HepG2 (cell line): ENCODE results near the gene SLC22A4. TPM values are rescaled to one million over a fixed set of nuclear protein-coding genes. Genes with fewer than 3 reads are reported as not detected.

Source experiments
- ARNTL ChIP-seq: sonication (generic); formaldehyde crosslinking; IDR thresholded peaks from 2 replicates; pipeline ENCODE4 v1.4.0; 2020; ENCODE audit warnings: mild to moderate bottlenecking, missing genetic modification reagents
- CAMTA2 ChIP-seq: sonication (generic); formaldehyde crosslinking; IDR thresholded peaks from 2 replicates; pipeline ENCODE4 v1.4.0; 2020; ENCODE audit warnings: mild to moderate bottlenecking, missing genetic modification reagents, borderline replicate concordance
- FOXA1 ChIP-seq, 2 experiments: fragments of 450-650 bp in 1 of 2; sonication (generic) in 1 of 2; formaldehyde crosslinking in 1 of 2; IDR thresholded peaks; 2 replicates each; pipeline versions ENCODE4 v1.4.0 to v1.6.1; 2016 to 2020; ENCODE audit warnings: missing genetic modification reagents in 1 of 2
- HIC2 ChIP-seq: sonication (generic); formaldehyde crosslinking; IDR thresholded peaks from 2 replicates; pipeline ENCODE4 v1.9.0; 2022; ENCODE audit warnings: low read depth, missing genetic modification reagents
- HNF1B ChIP-seq: sonication (generic); formaldehyde crosslinking; IDR thresholded peaks from 2 replicates; pipeline ENCODE4 v1.5.1; 2020; ENCODE audit warnings: mild to moderate bottlenecking, moderate library complexity, missing genetic modification reagents
- MED1 ChIP-seq: sonication (generic); formaldehyde crosslinking; IDR thresholded peaks from 2 replicates; pipeline ENCODE4 v1.4.0; 2020; ENCODE audit warnings: missing genetic modification reagents
- MZF1 ChIP-seq: sonication (generic); formaldehyde crosslinking; IDR thresholded peaks from 2 replicates; pipeline ENCODE4 v1.8.1; 2023; ENCODE audit warnings: mild to moderate bottlenecking, missing genetic modification reagents, borderline replicate concordance
- NFKBIZ ChIP-seq: IDR thresholded peaks from 2 replicates; pipeline ENCODE4 v1.6.1; 2018; ENCODE audit warnings: missing genetic modification reagents, missing compliant biosample characterization
- NR2F6 ChIP-seq, 2 experiments: IDR thresholded peaks; 2 replicates each; pipeline ENCODE4 v1.6.1; 2016; ENCODE audit warnings: antibody characterized with exemption in 1 of 2, mild to moderate bottlenecking in 1 of 2
- PAXIP1 ChIP-seq: sonication (generic); formaldehyde crosslinking; conservative IDR thresholded peaks from 2 replicates; pipeline ENCODE4 v1.4.0; 2020; ENCODE audit warnings: mild to moderate bottlenecking, missing genetic modification reagents, moderate library complexity
- SOX6 ChIP-seq, 2 experiments: fragments of 450-650 bp in 1 of 2; sonication (generic) in 1 of 2; formaldehyde crosslinking in 1 of 2; IDR thresholded peaks; 2 replicates each; pipeline versions ENCODE4 v1.4.0 to v1.6.1; 2017 to 2020; ENCODE audit warnings: antibody characterized with exemption in 1 of 2, mild to moderate bottlenecking in 1 of 2, missing genetic modification reagents in 1 of 2
- STAT5B ChIP-seq: sonication (generic); formaldehyde crosslinking; IDR thresholded peaks from 2 replicates; pipeline ENCODE4 v1.4.0; 2020; ENCODE audit warnings: missing genetic modification reagents
- TBX3 ChIP-seq: fragments of 450-650 bp; IDR thresholded peaks from 2 replicates; pipeline ENCODE4 v1.6.1; 2017; ENCODE audit warnings: antibody characterized with exemption, mild to moderate bottlenecking, inconsistent platforms, borderline replicate concordance
- ZFAT ChIP-seq: sonication (generic); formaldehyde crosslinking; conservative IDR thresholded peaks from 2 replicates; pipeline ENCODE4 v1.8.1; 2023; ENCODE audit warnings: missing genetic modification reagents, inconsistent platforms
- ZNF205 ChIP-seq: IDR thresholded peaks from 2 replicates; pipeline ENCODE4 v1.6.1; 2018; ENCODE audit warnings: missing biosample characterization, missing genetic modification reagents
- ZNF317 ChIP-seq: sonication (generic); formaldehyde crosslinking; IDR thresholded peaks from 2 replicates; pipeline ENCODE4 v1.5.0; 2020; ENCODE audit warnings: mild to moderate bottlenecking, missing genetic modification reagents
- ZNF329 ChIP-seq: sonication (generic); formaldehyde crosslinking; IDR thresholded peaks from 2 replicates; pipeline ENCODE4 v1.9.0; 2021; ENCODE audit warnings: low read depth, mild to moderate bottlenecking, missing genetic modification reagents
- ZNF547 ChIP-seq: sonication (generic); formaldehyde crosslinking; IDR thresholded peaks from 2 replicates; pipeline ENCODE4 v1.5.1; 2020; ENCODE audit warnings: mild to moderate bottlenecking, missing genetic modification reagents
- ZNF746 ChIP-seq: sonication (generic); formaldehyde crosslinking; IDR thresholded peaks from 2 replicates; pipeline ENCODE4 v1.8.0; 2022; ENCODE audit warnings: mild to moderate bottlenecking, missing genetic modification reagents
- polyA plus RNA-seq, 8 experiments: library from polyadenylated mRNA; depleted of rRNA in 3 of 8; stranded (reverse) in 7 of 8; unstranded in 1 of 8; fragments of >200 nt; fragmentation: Illumina TruSeq in 4 of 8; extraction: Trizol in 4 of 8; gene quantifications; 2 replicates each; pipeline versions ENCODE4 v1.2.1 to v1.2.3, GENCODE V29; 2011 to 2016; ENCODE audit warnings: low read depth in 4 of 8, missing spikeins in 1 of 8, mixed read lengths in 1 of 8; ENCODE audit not compliant: insufficient read depth in 1 of 8
- total RNA-seq, 5 experiments: library from RNA; depleted of rRNA; stranded (reverse); fragments of >200 nt; fragmentation: Illumina TruSeq; extraction: Trizol; gene quantifications; 2 replicates each; pipeline ENCODE4 v1.2.3, GENCODE V29; 2016; ENCODE audit warnings: low read depth in 1 of 5

SLC22A4 gene
- total and polyA plus RNA-seq, 2 of the 13 experiments (the other 11 are each of a cell fraction or from before 2014, with no cell fraction given) = 0.33 to 0.62 TPM

DNA sequence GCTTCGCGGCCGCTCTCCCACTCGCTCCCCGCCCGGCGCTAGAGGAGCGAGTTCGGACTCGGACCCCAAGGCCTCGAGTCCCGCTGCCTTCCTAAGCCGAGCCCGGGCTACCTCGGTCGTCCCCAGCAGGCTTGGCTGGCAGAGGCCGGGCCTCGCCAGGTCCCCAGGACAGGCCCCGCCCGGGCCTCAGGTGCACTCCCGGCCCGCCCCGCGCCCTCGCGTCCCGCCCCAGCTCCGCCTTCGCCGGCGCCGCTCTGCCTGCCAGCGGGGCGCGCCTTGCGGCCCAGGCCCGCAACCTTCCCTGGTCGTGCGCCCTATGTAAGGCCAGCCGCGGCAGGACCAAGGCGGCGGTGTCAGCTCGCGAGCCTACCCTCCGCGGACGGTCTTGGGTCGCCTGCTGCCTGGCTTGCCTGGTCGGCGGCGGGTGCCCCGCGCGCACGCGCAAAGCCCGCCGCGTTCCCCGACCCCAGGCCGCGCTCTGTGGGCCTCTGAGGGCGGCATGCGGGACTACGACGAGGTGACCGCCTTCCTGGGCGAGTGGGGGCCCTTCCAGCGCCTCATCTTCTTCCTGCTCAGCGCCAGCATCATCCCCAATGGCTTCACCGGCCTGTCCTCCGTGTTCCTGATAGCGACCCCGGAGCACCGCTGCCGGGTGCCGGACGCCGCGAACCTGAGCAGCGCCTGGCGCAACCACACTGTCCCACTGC lies 75.4 kb downstream of the SLC22A4 start, which contains the start of gene SLC22A5 (continued):
- TF ChIP-seq HNF1B (CRISPR knock-in tag) = no peak; the same call in 1 of the 2 replicates
- peak; percentile 23; the same call in 1 of the 2 replicates for TF ChIP-seq PAXIP1
- peak; percentile 67 for TF ChIP-seq MED1 (CRISPR knock-in tag)
- TF ChIP-seq NFKBIZ (CRISPR knock-in tag) = no peak
- TF ChIP-seq ZNF547 (CRISPR knock-in tag) = no peak
- TF ChIP-seq CAMTA2 (CRISPR knock-in tag) = no peak
- TF ChIP-seq HIC2 (CRISPR knock-in tag) = 0 out of 2 replicates have a peak, but pooled peaks have one; percentile 46
- TF ChIP-seq ZNF329 = peak; percentile 85
- TF ChIP-seq ZFAT (CRISPR knock-in tag) = no peak; the same call in 1 of the 2 replicates
- TF ChIP-seq MZF1 (CRISPR knock-in tag) = no peak
- TF ChIP-seq ZNF746 = no peak
- TF ChIP-seq NR2F6 (IDR thresholded peaks at IDR 0.05) = no peak
- TF ChIP-seq NR2F6 (CRISPR knock-in tag; IDR thresholded peaks at IDR 0.05) = 0 out of 2 replicates have a peak, but pooled peaks have one; percentile 7
- TF ChIP-seq STAT5B (CRISPR knock-in tag) = no peak
- no peak for TF ChIP-seq FOXA1 (IDR thresholded peaks at IDR 0.05)
- TF ChIP-seq FOXA1 (CRISPR knock-in tag; IDR thresholded peaks at IDR 0.05) = no peak
- TF ChIP-seq ZNF205 (CRISPR knock-in tag) = no peak; the same call in 1 of the 2 replicates
- TF ChIP-seq ZNF317 = no peak
- TF ChIP-seq TBX3 = no peak
- TF ChIP-seq SOX6 (IDR thresholded peaks at IDR 0.05) = no peak
- no peak for TF ChIP-seq SOX6 (CRISPR knock-in tag; IDR thresholded peaks at IDR 0.05)
- no peak; the same call in 1 of the 2 replicates for TF ChIP-seq ARNTL (CRISPR knock-in tag)
